HTR-8/SVneo (cell line): ENCODE measurements around the gene TCOF1.

ENCODE experiments used
- DNase-seq: peaks from one replicate; pipeline ENCODE4 v3.0.0; 2011; ENCODE audit warnings: low spot score, mixed read lengths; ENCODE audit not compliant: insufficient read length
- FAIRE-seq: peaks from 2 replicates; lab custom pipeline; 2011; peaks lifted over from hg19 to GRCh38; lab: Jason Lieb, UNC

The TCOF1 gene, protein sequence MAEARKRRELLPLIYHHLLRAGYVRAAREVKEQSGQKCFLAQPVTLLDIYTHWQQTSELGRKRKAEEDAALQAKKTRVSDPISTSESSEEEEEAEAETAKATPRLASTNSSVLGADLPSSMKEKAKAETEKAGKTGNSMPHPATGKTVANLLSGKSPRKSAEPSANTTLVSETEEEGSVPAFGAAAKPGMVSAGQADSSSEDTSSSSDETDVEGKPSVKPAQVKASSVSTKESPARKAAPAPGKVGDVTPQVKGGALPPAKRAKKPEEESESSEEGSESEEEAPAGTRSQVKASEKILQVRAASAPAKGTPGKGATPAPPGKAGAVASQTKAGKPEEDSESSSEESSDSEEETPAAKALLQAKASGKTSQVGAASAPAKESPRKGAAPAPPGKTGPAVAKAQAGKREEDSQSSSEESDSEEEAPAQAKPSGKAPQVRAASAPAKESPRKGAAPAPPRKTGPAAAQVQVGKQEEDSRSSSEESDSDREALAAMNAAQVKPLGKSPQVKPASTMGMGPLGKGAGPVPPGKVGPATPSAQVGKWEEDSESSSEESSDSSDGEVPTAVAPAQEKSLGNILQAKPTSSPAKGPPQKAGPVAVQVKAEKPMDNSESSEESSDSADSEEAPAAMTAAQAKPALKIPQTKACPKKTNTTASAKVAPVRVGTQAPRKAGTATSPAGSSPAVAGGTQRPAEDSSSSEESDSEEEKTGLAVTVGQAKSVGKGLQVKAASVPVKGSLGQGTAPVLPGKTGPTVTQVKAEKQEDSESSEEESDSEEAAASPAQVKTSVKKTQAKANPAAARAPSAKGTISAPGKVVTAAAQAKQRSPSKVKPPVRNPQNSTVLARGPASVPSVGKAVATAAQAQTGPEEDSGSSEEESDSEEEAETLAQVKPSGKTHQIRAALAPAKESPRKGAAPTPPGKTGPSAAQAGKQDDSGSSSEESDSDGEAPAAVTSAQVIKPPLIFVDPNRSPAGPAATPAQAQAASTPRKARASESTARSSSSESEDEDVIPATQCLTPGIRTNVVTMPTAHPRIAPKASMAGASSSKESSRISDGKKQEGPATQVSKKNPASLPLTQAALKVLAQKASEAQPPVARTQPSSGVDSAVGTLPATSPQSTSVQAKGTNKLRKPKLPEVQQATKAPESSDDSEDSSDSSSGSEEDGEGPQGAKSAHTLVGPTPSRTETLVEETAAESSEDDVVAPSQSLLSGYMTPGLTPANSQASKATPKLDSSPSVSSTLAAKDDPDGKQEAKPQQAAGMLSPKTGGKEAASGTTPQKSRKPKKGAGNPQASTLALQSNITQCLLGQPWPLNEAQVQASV (N-terminal part only)

DNA sequence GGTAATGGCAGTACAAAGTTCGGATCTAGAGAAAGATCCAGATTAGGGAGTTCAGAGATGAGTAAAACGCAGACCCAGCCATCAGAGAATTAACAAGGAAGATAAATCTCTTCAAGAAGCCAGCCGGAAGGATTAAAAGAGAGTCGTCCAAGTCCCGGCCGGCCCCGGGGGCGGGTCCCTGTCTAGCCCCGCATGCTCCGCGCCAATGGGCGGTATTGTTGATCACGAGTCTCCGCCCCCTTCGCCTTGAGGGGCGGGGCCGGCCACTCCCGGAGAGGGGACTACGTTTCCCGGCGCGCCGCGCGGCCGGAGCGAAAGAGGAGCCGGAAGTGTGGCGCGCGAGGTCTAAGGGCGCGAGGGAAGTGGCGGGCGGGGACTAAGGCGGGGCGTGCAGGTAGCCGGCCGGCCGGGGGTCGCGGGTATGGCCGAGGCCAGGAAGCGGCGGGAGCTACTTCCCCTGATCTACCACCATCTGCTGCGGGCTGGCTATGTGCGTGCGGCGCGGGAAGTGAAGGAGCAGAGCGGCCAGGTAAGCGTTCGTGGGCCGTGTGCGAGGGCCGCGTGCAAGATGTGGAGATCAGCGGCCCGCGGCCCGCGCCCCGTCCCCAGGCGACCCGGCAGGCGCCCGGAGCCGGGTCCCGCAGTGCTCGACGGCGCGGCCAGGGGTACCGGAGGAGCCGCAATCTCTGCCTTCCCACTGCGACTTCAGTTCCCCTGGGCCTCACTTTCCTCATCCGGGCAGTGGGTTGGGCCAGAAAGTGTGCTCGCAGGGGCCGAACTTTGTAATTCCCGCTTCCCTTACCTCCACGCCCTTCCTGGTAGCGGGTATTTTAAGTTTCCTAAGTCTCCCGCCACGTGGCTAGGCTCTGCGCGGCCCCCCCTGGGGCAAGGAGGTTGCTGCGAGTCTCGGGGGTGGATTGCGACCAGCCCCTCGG is at the start of gene TCOF1:
Gene TCOF1 (plus strand): TSS at position 372 of the 935 bp plus-strand sequence. CDS start 50 bp downstream, at position 422.
- DNase-seq (peak; percentile 93), FAIRE-seq (peak; percentile 91)

DNA sequence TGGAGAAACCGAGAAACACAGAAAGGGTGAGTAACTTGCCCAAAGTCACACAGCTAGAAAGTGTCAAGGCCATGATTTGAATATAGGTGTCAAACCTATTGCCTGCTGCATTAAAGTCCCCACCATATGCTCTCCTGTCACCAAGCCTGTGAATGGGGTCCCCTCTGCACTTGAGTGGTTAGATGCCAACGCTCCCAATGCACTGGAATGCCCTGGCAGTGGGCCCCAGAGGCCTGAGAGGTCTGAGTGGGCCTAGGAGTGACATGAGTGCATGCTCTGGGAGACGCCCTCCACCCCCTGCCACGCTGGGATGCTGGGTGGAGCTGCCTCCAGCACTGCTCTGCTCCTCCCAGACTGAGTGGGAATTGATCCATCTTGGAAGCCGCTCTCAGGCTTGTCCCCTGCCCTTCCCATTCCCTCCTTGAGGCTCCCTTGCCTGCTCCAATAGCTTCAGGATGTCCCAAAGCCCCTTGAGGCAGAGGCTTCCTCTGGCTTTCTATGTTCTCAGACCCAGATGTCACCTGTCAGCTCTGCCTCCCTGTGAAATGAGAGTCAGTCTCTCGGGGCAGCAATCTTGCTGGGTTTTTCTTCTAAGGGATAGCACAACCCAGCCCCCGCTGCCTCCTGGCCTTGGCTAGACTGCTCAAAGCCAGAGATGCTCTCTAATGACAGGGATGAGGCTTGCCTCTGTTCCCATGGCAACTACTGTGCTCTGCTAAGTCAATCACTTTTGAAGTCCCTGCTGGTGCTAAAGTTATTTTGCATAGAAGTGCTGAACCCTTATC is 48.2 kb upstream of the TCOF1 start:
- DNase-seq (no peak), FAIRE-seq (no peak)

DNA sequence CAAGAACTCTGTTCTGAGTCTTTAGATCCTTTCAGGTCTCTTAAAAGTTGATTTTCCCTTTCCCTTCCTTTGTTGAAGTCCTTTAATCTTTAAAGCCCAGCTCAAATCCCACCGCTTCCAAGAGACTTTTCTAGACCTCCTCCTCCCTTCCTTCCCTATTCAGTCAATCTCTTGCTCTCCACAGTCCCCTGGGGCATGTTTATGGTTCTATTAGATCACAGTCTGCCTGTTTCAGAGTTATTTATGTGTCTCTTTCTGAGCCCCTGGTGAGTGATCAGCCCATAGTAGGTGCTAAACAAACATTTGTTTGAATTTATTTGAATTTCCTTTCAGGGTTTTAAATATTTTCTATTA is 47.6 kb upstream of the TCOF1 start:
- FAIRE-seq (no peak), DNase-seq (no peak)

DNA sequence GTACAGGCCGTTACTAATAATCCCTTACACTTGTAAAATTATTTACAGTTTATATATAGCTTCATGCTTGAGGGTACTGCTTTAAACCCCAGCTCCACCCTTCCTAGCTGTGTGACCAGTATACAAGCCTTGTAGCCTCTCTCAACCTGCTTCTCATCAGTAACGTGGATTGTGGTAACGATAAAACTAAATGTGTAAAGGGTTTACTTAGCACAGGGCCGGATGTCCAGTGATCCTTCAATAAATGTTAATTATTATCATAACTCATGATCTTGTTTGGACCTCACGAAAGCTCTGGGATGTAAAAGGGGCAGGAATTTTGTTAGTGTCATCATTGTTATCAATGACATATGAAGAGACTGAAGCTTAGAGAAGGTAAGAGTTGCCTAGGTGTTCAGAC is 47.3 kb upstream of the TCOF1 start:
- DNase-seq (no peak), FAIRE-seq (no peak)

DNA sequence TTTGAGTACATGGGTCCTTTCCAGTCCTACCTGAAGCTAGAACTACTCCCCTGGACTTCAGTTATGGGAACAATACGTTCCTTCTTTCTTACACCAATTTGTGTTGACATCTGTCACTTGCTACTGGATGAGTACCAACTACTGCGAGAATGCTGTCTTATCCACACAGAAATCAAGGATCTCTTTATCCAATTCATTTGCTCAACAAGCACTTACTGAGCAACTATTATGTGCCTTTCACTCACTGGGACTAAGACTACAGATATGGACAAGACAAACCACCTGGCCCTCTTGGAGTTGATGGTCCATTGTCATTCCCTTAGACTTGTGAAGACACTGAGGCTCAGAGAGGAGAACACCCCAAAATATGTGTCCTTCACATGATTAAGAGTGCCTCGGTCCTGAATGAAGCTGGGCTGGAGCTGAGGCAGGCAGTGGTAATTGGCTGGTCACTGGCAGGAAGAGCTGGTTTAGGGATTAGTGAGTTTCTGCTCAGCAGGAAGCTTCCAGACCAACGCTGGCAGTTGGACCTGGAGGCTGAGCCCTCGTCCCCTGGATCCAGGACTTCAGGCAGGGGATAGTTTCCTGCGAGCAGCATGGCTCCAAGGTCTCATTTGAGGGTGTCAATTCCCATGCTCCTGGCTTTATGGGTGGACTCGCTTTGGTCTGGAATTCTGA is 46.3 kb upstream of the TCOF1 start:
- DNase-seq: no peak
- no peak for FAIRE-seq

DNA sequence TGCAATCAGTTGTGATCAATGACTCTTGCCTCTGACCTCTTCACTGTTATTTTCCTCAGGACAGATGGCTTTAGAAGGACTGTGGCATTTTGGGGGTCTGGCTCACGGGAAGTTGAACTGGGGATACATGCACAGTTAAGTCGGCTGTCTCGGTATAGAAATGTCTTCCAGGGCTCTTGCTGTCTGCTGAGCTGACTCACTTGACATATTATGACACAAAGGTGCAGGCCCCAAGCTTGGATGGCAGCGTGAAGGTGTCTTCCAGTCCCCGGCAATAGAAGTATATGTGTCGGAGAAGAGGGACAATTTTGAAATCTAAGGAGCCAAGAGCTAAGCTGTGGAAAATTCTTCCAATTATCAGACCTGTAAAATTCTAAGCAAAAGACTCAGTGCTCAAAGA is 45.0 kb upstream of the TCOF1 start:
- FAIRE-seq: no peak
- DNase-seq: no peak

DNA sequence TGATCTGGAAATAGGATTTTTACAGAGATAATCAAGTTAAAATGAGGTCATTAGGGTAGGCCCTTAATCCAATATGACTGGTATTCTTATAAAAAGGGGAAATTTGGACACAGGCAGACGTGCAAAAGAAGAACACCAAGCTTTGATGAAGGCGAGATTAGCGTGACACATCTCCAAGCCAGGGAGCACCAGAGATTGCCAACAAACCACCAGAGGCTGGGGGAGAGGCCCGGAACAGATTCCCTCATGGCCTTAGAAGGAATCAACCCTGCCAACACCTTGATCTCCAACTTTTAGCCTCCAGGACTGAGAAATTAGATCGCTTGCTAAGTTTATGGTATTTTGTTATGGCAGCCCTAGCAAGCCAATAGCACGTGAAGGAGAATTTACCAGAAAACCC is 44.0 kb upstream of the TCOF1 start:
- no peak for DNase-seq
- no peak for FAIRE-seq

DNA sequence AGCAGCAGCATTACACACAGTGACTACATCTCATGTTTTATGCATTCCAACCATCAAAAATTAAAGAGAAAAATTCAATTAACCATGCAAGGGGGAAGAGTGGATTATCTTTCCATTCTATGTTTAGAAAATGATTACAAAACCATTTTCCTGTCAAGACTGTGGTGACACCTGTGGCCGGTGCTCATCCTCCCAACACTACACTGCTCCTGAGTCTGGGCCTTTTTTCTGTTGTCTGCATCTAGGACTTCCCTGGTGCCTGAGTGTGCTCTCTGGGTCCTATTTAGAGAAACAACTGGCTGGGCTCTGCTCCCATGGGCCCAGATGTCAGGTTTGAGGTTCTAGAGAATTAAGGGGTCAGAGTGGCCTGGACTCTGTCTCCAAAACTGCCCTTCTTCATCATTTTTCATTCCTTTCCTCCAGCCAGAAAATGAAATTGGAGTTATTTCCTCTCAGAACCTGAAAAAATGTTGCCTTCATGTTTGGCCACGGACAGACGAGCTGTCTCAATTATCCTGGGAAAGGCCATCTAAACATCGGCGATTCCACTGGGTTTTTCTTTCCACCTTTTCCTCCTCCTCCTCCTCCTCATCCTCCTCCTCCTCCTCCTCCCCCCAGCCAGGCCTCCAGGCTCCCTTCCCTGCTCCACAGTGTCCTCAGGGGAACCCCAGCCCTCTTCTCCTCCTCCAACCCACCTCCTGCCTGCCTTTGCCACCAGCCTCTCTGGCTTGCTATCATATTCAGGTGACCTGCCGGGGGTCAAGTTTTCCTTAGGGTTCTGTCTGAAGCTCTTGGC is 43.4 kb upstream of the TCOF1 start:
- DNase-seq (no peak), FAIRE-seq (no peak)

DNA sequence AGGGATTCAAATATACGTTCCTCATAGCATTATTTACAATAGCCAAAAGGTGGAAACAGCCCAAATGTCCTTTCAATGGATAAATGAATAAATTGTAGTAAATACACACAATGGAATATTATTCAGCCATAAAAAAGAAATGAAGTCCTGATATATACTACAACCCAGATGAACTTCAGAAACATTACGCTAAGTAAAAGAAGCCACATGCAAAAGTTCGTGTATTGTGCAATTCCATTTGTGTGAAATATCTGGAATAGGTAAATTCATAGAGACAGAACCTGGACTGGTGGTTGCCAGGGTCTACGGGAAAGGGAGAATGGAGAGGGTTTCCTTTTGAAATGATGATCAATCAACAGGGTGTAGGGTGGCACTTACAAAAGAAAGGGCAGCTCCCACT is 42.3 kb upstream of the TCOF1 start:
- DNase-seq (no peak), FAIRE-seq (no peak)

DNA sequence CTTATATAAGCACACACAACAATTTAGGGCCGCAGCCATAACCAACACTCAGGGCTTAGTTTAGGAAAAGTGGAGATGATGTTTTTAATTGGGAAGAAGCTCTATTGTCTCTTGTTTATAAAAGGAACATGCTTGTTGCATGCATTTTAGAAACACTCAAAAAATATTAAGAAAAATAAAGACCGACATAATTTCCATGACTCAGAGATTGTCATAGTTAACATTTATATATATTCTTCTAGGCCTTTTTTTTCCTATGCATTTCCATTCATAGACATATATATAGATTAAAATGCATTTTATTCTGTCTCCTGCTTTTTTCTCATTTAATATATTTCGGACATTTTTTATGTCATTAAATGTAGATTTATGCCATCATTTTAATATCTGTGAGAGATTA is 41.2 kb upstream of the TCOF1 start:
- DNase-seq (no peak), FAIRE-seq (no peak)

DNA sequence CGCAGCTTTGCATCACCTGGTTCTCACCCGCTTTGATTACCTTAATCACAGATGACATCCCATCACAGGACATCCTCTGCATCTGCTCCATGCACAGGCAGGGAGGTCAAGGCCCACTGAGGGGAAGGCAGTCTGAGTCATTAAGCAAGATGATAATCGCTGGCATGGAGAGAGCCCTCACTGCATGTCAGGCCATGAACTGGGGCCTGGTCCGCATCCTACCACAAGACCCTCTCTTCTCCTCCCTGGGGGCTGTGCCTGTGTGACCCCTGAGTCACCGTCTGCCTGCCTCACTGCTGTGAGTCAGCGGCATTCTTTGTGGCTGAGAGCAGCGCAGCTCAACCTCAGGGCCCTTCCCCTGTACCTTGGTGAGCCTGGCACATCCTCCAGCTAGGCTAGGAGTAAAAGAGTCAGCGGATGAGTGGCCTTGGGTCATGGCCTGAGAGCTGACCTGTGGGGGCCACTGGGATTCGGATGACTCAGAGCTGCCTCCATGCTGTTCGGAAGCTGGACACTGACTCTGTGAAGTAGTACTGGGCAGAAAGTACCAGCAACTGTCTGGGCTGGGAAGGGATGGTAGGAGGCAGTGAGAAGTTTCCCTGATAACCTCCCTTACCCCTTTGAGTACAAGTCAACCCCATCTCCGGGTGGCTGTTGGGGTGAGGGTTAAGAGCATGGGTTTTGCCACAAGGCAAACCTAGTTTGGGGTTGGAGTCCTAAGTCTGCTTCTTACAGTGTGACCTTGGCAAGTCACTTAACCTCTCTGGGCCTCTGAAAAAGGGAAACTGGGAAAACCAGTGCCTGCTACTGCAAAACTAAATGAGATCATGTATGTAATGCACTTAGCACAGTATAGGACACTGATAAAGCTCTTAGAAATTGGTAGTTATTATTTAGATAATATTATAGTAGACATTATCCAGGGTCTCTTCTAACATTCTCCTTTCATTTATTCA is 40.2 kb upstream of the TCOF1 start:
- peak; percentile 95 for DNase-seq
- FAIRE-seq: peak; percentile 99

DNA sequence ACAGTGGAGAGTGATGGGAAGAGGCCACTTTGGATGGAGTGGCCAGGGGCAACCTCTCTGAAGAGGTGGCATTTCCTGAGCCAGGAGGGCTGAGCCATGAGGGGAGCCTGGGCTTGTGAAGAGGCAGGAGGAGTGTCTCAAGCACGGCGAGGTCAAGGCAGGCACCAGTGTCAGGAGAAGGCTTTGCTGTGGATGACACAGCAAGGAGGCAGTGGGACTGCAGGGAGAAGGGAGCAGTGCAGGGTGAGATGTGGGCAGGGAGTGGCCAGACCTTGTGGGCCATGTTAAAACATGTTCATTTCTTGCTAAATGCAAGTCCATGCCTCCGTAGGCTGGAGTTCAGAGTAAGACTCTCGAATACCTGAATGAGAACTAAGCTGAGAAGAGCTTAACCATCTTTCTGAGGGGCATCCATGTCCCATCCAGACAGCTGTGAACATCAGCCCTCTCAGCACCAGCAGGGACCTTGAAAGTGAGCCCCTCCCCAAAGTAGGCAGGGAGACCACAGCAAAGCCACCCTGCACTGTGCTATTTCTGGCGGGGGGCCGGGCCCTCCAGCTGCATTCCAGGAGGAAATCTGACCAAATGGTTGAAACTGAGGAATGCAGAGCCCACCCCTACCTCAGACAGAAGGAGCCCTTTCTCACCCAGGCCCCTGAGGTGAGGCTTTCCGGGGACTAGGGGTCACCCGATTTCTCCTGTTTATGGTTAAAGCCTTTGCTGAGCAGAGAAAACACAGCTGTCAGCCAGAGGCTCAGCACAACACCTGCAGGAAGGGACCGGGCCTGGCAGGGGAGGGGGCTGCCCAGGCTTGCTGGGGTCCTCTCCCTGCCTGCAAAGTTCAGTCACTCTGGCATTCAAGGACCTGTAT is 38.6 kb upstream of the TCOF1 start:
- FAIRE-seq: no peak

DNA sequence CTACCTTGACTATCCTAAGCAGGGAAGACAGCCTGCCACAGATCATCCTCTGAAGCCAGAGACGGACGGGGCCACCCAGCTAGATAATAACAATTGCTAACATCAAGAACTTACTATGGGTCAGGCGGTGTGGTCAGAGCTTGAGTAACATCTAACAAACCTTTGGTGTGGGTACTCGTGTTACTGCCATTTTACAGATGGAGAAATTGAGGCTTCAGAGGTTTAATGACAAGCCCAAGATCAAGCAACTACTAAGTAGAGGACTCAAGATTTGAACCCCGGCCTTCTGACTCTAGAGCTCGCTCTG is 38.1 kb upstream of the TCOF1 start:
- no peak for DNase-seq
- FAIRE-seq: no peak

More for the DNA sequence above, 38.6 kb upstream of the TCOF1 start:
- no peak for DNase-seq

DNA sequence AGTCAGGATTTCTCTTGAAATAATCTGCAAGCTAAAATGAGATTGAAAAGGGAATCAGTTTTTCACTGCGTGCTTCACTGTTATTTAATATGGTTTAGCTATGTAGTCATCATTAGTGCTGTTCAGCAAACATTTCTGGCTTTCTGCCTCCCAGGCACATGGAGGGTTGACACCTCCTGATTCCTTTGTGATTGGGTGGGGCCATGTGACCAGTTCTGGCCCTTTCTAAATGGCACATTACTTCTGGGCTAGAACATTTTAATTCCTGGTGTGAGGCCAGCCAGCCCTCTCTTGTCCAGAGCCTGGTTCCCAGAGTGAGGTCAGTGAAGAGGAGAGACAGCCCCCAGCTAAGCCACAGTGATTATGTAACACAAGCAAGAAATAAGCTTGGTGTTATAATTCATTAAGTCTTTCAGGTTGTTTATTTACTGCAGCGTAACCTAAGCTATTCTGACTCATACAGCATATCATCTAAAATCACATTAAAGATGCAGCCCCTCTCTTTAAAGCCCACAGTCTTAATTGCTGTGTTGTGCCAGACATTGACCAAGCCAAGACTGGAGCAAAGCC is 37.4 kb upstream of the TCOF1 start:
- FAIRE-seq: no peak
- DNase-seq: peak; percentile 68

DNA sequence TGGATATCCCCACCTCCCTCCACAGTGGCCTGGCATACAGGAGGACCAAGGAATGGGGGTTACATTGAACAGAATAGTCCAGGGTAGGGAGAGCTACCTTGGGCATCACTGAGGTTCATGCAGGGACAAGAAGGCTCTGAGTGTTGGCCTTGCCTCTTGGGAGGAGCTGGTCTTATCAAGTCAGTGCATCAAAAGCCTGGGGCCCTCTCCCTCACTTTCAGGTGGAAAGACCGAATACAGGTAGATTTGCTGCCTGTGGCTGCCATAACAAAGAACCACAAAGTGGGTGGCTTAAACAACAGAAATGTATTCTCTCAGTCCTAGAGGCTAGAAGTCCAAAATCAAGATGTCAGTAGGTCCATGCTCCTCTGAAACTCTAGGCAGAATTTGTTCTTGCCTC is 36.3 kb upstream of the TCOF1 start:
- no peak for DNase-seq
- no peak for FAIRE-seq
